ENCODE data around the gene SLC45A1. TPM values are rescaled to one million over a fixed set of nuclear protein-coding genes. Genes with fewer than 3 reads are reported as not detected.

SLC45A1 gene
- total RNA-seq, 2 experiments from 2014 or later, result 0.77 to 0.95 TPM

DNA sequence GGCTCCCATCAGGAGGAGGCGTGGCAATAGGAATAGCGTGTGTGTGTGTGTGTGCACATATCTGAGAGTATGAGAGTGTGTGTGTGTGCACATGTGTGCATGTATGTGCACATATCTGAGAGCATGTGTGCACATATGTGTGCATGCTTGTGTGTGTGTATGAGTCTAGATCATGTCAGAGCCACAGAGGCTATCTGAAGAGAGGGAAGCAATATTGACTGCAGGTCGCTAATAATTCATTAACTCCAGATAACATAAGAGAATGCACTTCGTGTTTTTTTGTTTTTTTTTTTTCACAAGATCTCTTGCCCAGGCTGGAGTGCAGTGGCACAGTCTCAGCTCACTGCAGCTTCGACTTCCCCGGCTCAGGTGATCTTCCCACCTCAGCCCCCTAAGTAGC lies 4.7 kb upstream of the SLC45A1 start:
- Mint-ChIP-seq H3K9me3 (peaks cover 5% of the 10 kb centered on the region), H3K4me1 (ENCODE audit: low read depth) (peaks cover 7% of the 10 kb centered on the region), H3K4me3 (no peak overlapping the region), H3K27ac (no peak overlapping the region), H3K27me3 (peaks cover 22% of the 10 kb centered on the region), H3K36me3 (no peaks in the 10 kb centered on the region)
- DNase-seq, result no peak
- CTCF ChIA-PET, result interaction anchor here (1.6 to 6.9 kb wide), 4 partner anchors 278 to 299 kb away, joined by 4 to 131 read pairs (median 52); partner anchors contain the start of gene ERRFI1
- intact Hi-C loops (cut with micrococcal nuclease), result no loop called here
- POLR2A ChIA-PET, result no interaction called here

DNA sequence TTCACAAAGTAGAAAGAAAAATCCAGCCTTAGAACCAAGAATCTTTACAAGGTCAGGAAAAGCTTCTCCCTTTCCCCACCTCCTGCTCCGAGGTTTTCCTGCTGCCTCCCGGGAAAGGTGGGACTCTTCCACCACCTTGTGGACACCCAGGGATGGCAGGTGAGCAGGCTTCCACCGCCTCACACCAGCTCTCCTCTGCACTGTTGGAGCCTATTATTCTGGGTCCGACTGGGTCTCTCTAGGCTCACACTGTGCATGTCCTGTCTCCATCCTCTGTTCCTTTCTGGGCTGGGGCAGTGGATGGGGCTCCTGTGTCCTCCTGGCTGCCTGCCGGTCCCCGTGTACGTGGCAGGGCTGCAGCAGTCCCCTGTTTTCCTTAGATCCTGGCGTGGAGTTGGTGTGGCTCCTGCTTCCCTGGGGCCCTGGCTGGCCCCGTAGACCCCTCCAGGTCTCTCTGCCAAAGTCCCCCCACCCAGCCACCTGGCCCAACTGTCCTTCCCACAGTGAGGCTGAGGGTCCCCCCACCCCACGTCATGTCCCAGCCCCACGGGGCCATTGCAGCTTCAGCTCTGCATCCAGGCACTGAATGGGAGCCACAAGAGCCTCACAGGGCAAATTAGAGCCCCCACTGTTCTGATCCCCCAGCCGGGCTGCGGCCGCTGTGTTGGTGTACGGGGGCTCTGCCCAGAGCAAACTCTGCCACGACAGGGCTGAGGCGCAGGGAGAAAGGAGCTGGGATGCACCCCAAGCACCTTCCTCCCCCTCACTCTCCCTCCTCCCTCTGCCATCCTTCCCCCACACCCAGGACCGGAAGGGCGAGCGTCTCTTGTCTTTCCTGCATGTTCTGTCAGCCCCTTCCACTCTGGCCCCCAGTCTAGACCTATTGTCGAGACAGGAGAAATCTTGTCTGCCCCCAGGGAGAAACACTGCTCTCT lies 3.3 kb upstream of the SLC45A1 start:
- peaks cover 5% of the 10 kb centered on the region for H3K9me3 Mint-ChIP-seq
- POLR2A ChIA-PET, result interaction anchor here (0.6 to 0.8 kb wide), 2 partner anchors 76 to 428 kb away, joined by 3 read pairs; no protein-coding TSS in a partner anchor
- CTCF ChIA-PET, result interaction anchor here (0.6 to 6.9 kb wide), 17 partner anchors 10 to 346 kb away, joined by 3 to 131 read pairs (median 5); partner anchors contain the start of gene ERRFI1

GRCh38 chr1:8315573-8316475 lies 2.1 kb upstream of the SLC45A1 start:
- POLR2A ChIA-PET, result no interaction called here

More for the DNA sequence above, 3.3 kb upstream of the SLC45A1 start:
- H3K4me1 Mint-ChIP-seq (ENCODE audit: low read depth), result peaks cover 9% of the 10 kb centered on the region
- DNase-seq, result peak; percentile 69
- intact Hi-C loops (cut with micrococcal nuclease), result loop anchor here (1.0 kb wide), 2 partner anchors 283 to 299 kb away; no protein-coding TSS in a partner anchor
- H3K27me3 Mint-ChIP-seq, result peaks cover 25% of the 10 kb centered on the region
- no peaks in the 10 kb centered on the region for H3K36me3 Mint-ChIP-seq
- no peak overlapping the region for H3K4me3 Mint-ChIP-seq
- H3K27ac Mint-ChIP-seq, result no peak overlapping the region

GRCh38 chr1:8318436-8318835 lies 522 bp downstream of the SLC45A1 start:
- no peaks in the 10 kb centered on the region for H3K36me3 Mint-ChIP-seq
- intact Hi-C loops (cut with micrococcal nuclease), result loop anchor here (1.0 kb wide), 1 partner anchor 292 kb away; the partner anchor contains the start of gene ERRFI1
- CTCF ChIA-PET, result interaction anchor here (1.1 to 6.9 kb wide), 4 partner anchors 31 to 304 kb away, joined by 3 to 131 read pairs (median 9); no protein-coding TSS in a partner anchor
- no peaks in the 10 kb centered on the region for H3K9me3 Mint-ChIP-seq
- DNase-seq, result peak; percentile 14
- peaks cover 12% of the 10 kb centered on the region for H3K4me1 Mint-ChIP-seq (ENCODE audit: low read depth)
- POLR2A ChIA-PET, result no interaction called here
- no peak overlapping the region for H3K27ac Mint-ChIP-seq
- H3K27me3 Mint-ChIP-seq, result peaks cover 22% of the 10 kb centered on the region
- peak overlapping the region; percentile 57 for H3K4me3 Mint-ChIP-seq

More at GRCh38 chr1:8315573-8316475, 2.1 kb upstream of the SLC45A1 start:
- Mint-ChIP-seq H3K27ac (no peak overlapping the region), H3K36me3 (no peaks in the 10 kb centered on the region), H3K4me1 (ENCODE audit: low read depth) (peaks cover 9% of the 10 kb centered on the region), H3K9me3 (peaks cover 5% of the 10 kb centered on the region), H3K27me3 (peaks cover 25% of the 10 kb centered on the region), H3K4me3 (no peak overlapping the region)
- no peak for DNase-seq
- intact Hi-C loops (cut with micrococcal nuclease), result no loop called here
- CTCF ChIA-PET, result interaction anchor here (0.6 to 6.9 kb wide), 13 partner anchors 8 to 648 kb away, joined by 3 to 131 read pairs (median 6); partner anchors contain the start of gene ERRFI1

DNA sequence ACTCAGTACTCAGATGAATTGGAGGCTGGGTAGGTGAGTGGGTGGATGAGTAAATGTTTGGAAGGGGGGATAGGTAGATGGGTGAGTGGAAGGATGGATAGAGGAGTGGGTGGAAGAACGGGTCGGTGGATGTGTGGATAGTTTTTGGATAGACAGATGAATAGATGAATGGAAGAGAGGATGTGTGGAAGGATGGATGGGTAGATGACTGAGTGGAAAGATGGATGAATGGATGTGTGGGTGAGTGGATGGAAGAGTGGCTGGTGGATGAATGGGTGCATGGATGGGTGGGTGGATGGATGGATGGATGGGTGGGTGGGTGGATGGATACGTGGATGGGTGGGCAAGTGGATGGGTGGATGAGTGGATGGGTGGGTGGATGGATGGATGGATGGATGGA lies 3.7 kb downstream of the SLC45A1 start:
- Mint-ChIP-seq H3K4me3 (no peak overlapping the region), H3K9me3 (no peaks in the 10 kb centered on the region), H3K4me1 (ENCODE audit: low read depth) (peaks cover 8% of the 10 kb centered on the region), H3K27me3 (peaks cover 6% of the 10 kb centered on the region), H3K36me3 (no peaks in the 10 kb centered on the region), H3K27ac (no peak overlapping the region)
- ChIA-PET CTCF (no interaction called here), POLR2A (no interaction called here)
- intact Hi-C loops (cut with micrococcal nuclease), result no loop called here
- DNase-seq, result peak; percentile 19

DNA sequence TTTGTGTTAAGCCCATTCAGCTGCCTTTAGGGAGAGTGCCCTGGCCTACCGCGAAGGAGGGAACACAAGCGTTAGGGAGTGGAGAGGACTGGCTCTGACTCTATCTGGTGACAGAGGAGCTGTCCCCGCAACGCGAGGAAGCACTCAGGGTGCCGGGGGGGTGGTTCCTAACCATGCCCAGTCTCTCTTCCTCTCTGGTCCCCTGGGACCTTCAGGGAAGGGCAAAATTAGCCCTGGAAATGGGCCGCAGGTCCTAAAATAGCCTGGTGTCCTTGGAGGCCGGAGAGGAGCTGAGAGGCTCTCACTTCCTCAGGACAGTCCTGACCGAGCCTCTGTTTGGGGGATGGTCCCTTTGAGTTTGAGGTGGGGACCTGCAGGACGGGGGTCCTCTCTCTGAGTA lies 5.8 kb downstream of the SLC45A1 start:
- Mint-ChIP-seq H3K4me1 (ENCODE audit: low read depth) (peaks cover 3% of the 10 kb centered on the region), H3K27me3 (peaks cover under 1% of the 10 kb centered on the region)

GRCh38 chr1:8324176-8324810 lies 6.4 kb downstream of the SLC45A1 start:
- no peaks in the 10 kb centered on the region for H3K9me3 Mint-ChIP-seq
- intact Hi-C loops (cut with micrococcal nuclease), result no loop called here
- H3K4me1 Mint-ChIP-seq (ENCODE audit: low read depth), result peaks cover 3% of the 10 kb centered on the region
- ChIA-PET CTCF (interaction anchor here (0.9 to 1.2 kb wide), 2 partner anchors 9 to 309 kb away, joined by 3 read pairs; no protein-coding TSS in a partner anchor), POLR2A (no interaction called here)
- no peak for DNase-seq
- no peak overlapping the region for H3K27ac Mint-ChIP-seq
- H3K4me3 Mint-ChIP-seq, result no peak overlapping the region
- H3K27me3 Mint-ChIP-seq, result no peaks in the 10 kb centered on the region
- no peaks in the 10 kb centered on the region for H3K36me3 Mint-ChIP-seq

More for the DNA sequence above, 5.8 kb downstream of the SLC45A1 start:
- POLR2A ChIA-PET, result interaction anchor here (0.6 kb wide), 1 partner anchor 133 kb away, joined by 3 read pairs; no protein-coding TSS in a partner anchor
- H3K4me3 Mint-ChIP-seq, result no peak overlapping the region
- no peak for DNase-seq
- H3K36me3 Mint-ChIP-seq, result no peaks in the 10 kb centered on the region
- CTCF ChIA-PET, result interaction anchor here (0.9 to 1.2 kb wide), 2 partner anchors 9 to 308 kb away, joined by 3 read pairs; no protein-coding TSS in a partner anchor
- intact Hi-C loops (cut with micrococcal nuclease), result no loop called here
- H3K9me3 Mint-ChIP-seq, result no peaks in the 10 kb centered on the region
- H3K27ac Mint-ChIP-seq, result no peak overlapping the region

GRCh38 chr1:8325771-8326170 lies 7.9 kb downstream of the SLC45A1 start:
- H3K27me3 Mint-ChIP-seq, result no peaks in the 10 kb centered on the region
- ChIA-PET POLR2A (no interaction called here), CTCF (no interaction called here)
- no peak overlapping the region for H3K4me3 Mint-ChIP-seq
- H3K36me3 Mint-ChIP-seq, result no peaks in the 10 kb centered on the region
- H3K27ac Mint-ChIP-seq, result no peak overlapping the region
- H3K4me1 Mint-ChIP-seq (ENCODE audit: low read depth), result peaks cover 3% of the 10 kb centered on the region
- no peaks in the 10 kb centered on the region for H3K9me3 Mint-ChIP-seq
- intact Hi-C loops (cut with micrococcal nuclease), result no loop called here
- no peak for DNase-seq

DNA sequence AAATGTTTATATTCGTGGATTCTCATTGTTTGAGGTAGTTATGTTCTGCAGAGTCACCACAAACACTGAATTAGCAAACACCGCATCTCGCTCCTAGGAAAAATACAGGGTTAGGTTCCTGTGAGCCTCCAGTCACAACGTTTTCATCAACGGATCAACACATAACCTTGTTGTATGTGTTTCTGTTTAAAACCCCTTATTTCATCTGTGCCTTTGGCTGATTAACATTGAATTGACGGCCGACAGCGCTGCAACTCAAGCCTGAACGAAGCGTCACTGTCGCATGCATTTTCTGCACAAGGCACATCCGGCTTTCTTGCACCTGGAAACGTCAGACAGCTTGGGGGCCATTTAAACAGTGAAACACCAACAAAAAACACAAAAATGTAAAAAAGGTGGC lies 8.4 kb downstream of the SLC45A1 start:
- intact Hi-C loops (cut with micrococcal nuclease), result no loop called here
- POLR2A ChIA-PET, result no interaction called here
- CTCF ChIA-PET, result no interaction called here
- no peaks in the 10 kb centered on the region for H3K27me3 Mint-ChIP-seq
- H3K4me1 Mint-ChIP-seq (ENCODE audit: low read depth), result peaks cover 3% of the 10 kb centered on the region
- no peaks in the 10 kb centered on the region for H3K9me3 Mint-ChIP-seq
- no peak for DNase-seq
- H3K36me3 Mint-ChIP-seq, result no peaks in the 10 kb centered on the region
- H3K27ac Mint-ChIP-seq, result no peak overlapping the region
- no peak overlapping the region for H3K4me3 Mint-ChIP-seq

DNA sequence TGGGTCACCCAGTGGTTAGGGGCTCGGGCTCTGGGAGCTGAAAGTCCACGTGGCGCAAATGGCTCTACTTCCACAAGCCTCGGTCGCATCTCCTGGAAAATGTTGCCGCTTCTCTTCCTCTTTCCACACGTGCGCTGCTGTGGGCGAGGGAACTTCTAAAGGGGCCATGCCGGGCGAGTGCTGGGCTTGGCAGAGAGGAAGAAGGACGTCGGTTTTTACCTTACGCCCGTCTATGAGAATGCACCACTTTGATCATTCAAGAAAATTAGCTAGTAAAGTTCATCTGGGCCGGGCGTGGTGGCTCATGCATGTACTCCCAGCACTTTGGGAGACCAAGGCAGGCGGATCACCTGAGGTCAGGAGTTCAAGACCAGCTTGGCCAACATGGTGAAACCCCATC lies 10.4 kb downstream of the SLC45A1 start:
- CTCF ChIA-PET, result no interaction called here
- POLR2A ChIA-PET, result no interaction called here
- no peaks in the 10 kb centered on the region for H3K27me3 Mint-ChIP-seq

GRCh38 chr1:8329439-8329838 lies 11.5 kb downstream of the SLC45A1 start:
- Mint-ChIP-seq H3K36me3 (no peaks in the 10 kb centered on the region), H3K27me3 (no peaks in the 10 kb centered on the region), H3K27ac (no peak overlapping the region), H3K4me1 (ENCODE audit: low read depth) (no peaks in the 10 kb centered on the region), H3K9me3 (no peaks in the 10 kb centered on the region), H3K4me3 (no peak overlapping the region)
- no peak for DNase-seq
- ChIA-PET POLR2A (no interaction called here), CTCF (no interaction called here)
- intact Hi-C loops (cut with micrococcal nuclease), result no loop called here

More for the DNA sequence above, 10.4 kb downstream of the SLC45A1 start:
- no peak overlapping the region for H3K4me3 Mint-ChIP-seq
- DNase-seq, result no peak
- H3K9me3 Mint-ChIP-seq, result no peaks in the 10 kb centered on the region
- no peak overlapping the region for H3K27ac Mint-ChIP-seq
- H3K4me1 Mint-ChIP-seq (ENCODE audit: low read depth), result no peaks in the 10 kb centered on the region
- H3K36me3 Mint-ChIP-seq, result no peaks in the 10 kb centered on the region
- intact Hi-C loops (cut with micrococcal nuclease), result no loop called here
